PC-9 (cell line): ENCODE data around the gene ADAMTS20.

Source experiments
- EZH2 ChIP-seq: fragments of 200-600 bp; sonication (generic); IDR thresholded peaks from 2 replicates; pipeline ENCODE4 v1.8.0; 2017; ENCODE audit warnings: antibody characterized with exemption, low read depth
- TF ChIP-seq, protein P1 (sequence below): fragments of 200-600 bp; sonication (generic); conservative IDR thresholded peaks from 2 replicates; pipeline ENCODE4 v1.6.1; 2017; ENCODE audit warnings: mixed run types, antibody characterized with exemption, mild to moderate bottlenecking, moderate library complexity

- TF ChIP-seq EZH2: no peak
- TF ChIP-seq, protein P1, sequence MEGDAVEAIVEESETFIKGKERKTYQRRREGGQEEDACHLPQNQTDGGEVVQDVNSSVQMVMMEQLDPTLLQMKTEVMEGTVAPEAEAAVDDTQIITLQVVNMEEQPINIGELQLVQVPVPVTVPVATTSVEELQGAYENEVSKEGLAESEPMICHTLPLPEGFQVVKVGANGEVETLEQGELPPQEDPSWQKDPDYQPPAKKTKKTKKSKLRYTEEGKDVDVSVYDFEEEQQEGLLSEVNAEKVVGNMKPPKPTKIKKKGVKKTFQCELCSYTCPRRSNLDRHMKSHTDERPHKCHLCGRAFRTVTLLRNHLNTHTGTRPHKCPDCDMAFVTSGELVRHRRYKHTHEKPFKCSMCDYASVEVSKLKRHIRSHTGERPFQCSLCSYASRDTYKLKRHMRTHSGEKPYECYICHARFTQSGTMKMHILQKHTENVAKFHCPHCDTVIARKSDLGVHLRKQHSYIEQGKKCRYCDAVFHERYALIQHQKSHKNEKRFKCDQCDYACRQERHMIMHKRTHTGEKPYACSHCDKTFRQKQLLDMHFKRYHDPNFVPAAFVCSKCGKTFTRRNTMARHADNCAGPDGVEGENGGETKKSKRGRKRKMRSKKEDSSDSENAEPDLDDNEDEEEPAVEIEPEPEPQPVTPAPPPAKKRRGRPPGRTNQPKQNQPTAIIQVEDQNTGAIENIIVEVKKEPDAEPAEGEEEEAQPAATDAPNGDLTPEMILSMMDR: no peak
These were observed 200.0 kb downstream of the ADAMTS20 start for GRCh38 chr12:43352001-43352400.
